GM18861 (cell line): ENCODE results near the gene HYDIN.
"Not testable (repeated sequence)": the region's sequence is repeated elsewhere in the genome, so short reads cannot be mapped to it uniquely, and the experiment has no call there.

Experiments
- ATAC-seq: cut with Tn5 transposase; IDR thresholded peaks from one replicate; pipeline ENCODE4 v1.9.1; 2021; ENCODE audit not compliant: unreplicated experiment

Gene HYDIN

DNA sequence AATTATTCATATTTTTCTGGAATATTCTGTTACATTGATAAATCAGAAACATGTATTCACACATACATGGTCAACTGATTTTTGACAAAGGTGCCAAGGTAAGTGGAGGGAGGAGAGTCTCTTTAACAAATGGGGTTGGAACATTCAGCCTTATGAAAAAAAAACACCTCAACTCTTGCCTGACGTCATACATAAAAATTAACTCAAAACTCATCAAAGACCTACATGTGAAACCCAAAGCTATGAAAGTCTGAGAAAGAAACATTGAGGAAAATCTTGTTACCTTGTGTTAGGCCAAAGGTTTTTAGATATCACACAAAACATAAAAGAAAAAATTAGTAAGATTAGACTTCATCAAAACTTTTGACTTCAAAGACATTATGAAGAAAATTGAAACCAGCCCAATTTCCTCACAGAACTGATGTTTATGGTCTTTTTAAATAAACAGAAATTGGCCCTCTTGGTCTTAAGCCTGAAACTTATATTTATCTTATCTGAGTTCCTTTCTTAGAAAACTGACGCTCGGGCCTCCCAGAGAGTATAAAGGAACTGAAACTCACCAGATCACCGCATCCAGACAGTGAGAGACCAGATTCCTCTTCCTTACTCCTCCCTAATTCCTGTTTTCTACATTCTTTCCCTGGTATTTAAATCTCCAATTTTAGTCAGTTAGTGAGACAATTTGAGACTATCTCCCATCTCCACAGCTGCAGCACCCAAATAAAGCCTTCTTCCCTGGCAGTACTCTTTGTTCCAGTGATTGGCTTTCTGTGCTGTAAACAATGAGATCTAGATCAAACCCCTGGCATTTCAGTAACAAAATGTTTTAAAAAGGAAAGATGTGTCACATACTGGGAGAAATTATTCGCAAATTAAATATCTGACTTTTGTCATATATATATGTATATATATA, 4.0 kb downstream of the HYDIN start:
- no peak for ATAC-seq

DNA sequence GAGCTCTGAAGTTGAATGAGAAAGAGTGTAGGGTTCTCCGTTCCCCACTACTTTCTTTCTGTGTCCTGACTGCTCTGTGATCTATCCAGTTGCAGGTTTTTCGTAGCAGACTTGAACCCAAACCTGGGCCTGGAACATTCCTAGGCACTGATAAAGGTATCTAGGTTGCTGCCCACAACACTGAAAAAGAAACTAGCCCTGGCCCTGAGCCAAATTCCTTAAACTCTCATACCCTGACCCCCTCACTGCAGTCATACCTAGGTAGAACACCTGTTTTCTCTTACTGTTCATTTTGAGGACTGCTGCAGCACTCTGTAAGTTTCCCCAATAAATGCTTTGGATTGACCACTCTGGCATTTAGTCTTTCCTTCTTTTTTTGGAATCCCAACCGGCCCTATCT, 5.4 kb downstream of the HYDIN start:
- no peak for ATAC-seq

GRCh38 chr16:71218306-71218963, 12.1 kb downstream of the HYDIN start:
- no peak for ATAC-seq

DNA sequence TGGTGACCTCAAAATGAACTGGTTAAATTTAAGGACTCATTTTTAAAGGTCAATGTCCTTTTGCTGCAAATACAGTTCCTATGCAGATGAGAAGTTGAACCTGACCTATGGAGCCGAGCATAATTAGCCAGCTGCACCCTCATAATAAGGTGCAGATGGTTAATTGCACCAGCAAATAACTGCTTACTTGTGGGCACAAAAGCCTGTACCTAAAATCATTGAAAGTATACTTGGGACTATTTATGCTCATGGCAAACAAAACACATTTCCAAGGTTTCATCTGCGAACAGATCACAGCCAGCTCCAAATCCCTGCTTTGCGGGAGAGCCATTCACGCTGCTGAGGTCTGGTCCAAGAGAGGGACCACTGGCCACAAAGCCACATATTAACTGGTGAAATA, 13.0 kb downstream of the HYDIN start:
- no peak for ATAC-seq

GRCh38 chr16:71216714-71217113, 13.8 kb downstream of the HYDIN start:
- ATAC-seq, result no peak

GRCh38 chr16:71214746-71215381, 15.7 kb downstream of the HYDIN start:
- no peak for ATAC-seq

DNA sequence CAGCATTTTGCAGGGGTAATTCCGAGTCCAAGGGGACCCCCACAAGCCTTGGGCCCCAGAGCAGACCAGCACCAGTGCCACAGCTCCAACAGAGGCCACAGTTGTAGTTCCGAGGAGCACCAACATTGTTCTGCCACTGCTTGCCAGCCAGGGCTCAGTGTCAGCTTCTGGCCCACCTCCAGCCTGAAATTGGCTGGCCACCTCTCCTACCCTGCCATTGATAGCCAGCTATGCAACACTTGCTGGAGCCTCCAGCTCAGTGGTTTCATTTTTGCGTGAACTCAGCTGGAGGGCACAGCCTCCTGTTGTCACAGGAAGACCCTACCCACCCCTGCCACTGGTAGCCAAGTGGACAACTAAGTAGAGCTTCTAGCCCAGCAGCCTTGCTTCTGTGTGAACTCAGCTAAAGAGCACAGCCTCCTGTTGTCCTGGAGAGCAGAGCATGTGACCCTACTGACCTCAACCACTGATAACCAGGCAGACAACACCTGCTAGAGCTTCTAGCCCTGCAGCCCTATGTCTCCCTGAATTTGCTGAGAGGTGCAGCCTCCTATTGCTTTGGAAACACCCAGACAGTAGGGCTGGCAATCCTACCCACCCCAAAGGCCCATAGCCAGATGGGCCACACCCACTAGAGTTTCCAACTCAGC, 24.9 kb downstream of the HYDIN start:
- no peak for ATAC-seq

DNA sequence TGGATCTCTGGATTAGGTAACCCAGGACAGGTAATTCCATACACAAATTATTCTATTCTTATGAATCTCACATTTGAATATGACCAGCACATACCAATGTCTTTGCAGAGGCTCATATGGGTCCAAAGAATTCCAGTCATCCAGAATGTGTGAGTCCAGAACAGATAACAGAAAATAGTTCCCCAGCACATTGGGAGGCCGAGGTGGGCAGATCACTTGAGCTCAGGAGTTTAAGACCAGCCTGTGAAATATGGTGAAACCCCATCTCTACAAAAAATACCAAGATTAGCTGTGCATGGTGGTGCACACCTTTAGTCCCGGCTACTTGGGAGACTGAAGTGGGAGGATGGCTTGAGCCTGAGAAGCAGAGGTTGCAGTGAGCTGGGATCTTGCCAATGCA, 26.9 kb downstream of the HYDIN start:
- no peak for ATAC-seq

DNA sequence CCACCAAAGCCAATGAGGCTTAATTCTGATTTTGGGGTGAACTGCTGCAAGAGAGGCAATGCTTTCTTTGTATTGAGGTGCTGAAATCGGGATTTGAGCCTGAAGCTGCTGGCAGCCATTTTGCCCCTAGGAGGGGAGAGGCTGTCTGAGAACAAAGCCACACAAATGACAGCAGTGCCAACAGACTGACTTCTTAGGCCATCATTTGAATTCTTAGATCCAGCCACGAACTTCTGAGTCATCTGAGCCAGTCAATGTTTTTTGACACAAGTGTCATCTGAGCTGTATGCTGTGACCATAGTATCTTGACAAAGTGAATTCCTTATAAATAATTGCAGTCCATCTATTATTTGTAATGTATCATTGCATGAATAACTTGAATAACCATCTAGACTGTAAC, 29.0 kb downstream of the HYDIN start:
- no peak for ATAC-seq

DNA sequence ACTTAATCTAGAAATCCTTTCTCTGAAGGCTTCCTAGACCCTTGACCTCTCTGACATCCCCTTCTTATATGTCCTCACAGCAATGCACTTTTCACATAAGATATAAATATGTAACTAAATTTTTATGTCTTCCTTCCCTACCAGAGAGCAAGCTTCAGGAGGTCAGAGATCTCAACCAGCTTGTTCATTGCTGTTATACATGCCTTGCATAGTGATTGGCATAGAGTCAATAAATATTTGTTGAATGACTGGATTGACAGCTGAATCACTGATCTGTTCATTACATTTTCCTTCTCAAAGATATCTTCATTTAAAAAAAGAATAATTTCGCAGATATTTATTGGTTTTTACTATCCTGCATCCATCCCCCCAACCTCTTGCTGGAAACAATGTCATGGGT, 29.5 kb downstream of the HYDIN start:
- ATAC-seq, result no peak

GRCh38 chr16:71198408-71198807, 32.1 kb downstream of the HYDIN start:
- no peak for ATAC-seq

DNA sequence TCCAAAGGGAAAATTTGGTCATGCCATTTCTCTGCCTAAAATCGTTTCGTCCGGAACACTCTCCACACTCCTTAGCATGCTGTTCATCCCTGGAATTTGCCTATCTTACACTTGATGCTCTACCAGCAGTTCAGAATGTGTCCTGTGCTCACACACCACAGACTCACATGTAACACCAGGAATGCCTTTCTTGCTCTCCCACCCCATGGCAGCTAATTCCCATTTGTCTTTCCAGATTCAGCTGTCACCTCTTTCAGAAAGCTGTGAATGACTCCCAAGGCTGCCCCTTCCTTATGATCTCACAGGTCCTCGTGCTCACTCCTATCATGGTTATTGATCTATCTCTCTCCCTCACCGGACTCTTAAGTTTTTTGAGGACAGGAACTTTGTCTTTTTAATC, 38.1 kb downstream of the HYDIN start:
- no peak for ATAC-seq

DNA sequence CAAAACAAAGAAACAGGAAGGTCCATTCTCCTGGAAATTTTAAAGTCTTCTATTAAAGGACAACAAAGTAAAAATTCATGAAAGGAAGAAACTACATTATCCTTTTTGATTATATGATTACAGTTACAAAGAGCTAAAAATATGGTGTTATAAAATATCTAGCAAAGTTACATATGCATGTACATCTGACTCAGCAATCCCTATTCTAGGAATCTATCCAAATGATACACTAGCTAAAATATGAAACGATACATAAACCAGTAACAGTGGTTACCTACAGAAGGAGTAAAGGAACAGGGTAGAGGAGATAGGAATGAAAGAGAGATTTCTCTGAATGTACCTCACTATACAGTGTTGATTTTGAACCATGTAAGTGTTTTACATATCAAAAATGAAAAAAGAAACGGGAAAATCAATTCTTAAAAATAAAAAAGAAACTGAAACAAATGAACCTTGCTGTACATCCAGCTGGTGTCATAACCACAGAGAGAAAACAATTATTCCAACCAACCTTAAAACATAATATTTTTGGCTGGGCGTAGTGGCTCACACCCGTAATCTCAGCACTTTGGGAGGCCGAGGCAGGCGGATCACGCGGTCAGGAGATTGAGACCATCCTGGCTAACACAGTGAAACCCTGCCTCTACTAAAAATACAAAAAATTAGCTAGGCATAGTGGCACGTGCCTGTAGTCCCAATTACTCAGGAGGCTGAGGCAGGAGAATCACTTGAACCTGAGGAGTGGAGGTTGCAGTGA, 41.4 kb downstream of the HYDIN start:
- no peak for ATAC-seq

DNA sequence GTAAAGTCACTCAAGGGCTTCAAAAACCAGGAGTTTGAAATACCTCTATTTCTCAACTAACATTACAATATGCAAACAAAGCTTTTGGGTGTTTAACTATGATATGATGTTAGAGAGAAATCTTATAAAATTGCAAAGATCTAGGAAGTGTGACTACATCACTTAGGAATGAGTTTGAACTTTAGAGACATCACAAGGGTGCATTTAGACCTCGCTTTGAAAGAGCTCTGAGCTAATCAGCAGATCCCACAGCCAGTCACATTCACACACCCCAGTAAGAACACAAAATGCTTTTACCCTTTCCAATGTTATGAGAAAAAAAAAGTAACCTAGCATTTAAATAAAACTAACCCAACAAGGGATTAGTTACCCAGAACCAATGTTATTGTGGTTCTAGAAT, 45.2 kb downstream of the HYDIN start:
- ATAC-seq, result no peak

GRCh38 chr16:71179569-71179968, 51.0 kb downstream of the HYDIN start:
- ATAC-seq, result no peak

DNA sequence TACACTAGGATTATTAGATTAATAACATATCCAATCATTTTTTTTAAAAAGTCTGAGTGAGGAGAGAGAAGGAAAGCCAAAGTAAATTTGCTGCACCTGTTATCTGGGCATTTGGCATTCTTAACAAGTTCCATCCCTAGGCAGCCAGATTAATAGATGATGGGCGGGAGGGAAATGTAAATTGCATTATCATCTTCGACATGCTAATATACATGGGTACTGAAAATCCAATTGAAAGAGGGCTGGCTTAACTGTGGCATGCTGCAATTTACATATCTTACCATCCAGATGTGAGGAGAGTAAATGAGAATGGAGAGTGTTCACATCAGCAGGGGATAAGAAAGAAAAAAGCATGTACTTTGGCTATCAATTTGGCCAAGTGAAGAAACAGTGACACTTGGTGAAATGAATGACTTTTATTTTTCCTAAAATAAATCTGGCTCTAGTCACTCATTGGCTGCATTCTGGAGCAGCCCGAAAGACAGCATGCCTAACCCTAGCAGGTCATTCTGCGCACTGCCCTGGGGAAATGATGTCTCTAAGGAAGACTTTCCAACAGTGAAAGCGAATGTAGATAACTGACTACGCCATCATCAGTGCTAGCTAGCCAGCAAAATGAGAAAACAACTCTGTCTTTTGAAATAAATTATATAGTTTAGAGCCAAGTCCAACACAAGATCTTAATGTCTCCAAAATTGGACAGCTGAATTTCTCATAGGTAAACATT, 57.9 kb downstream of the HYDIN start:
- no peak for ATAC-seq

GRCh38 chr16:71161007-71161406, 69.5 kb downstream of the HYDIN start:
- not testable (repeated sequence) for ATAC-seq

GRCh38 chr16:71157278-71157677, 73.2 kb downstream of the HYDIN start:
- ATAC-seq, result not testable (repeated sequence)

DNA sequence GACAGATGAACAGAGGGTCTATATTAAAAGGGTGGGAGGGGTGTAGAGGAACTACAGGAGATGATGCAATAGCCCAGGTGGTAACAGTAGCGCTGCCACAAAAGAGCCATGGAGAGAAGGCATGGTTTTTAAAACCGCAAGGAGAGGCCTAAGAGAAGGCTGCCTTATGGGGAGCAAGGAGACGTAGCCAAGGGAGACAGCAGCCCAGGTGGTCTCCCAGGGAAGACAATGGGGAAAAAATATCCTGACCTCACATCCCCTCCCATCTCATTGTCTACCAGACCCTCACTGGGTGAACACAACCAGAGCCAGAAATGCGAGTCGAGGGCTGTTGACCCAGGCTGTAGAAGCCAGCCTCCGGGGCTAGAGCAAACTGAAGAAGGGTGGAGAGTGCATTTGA, 77.2 kb downstream of the HYDIN start:
- not testable (repeated sequence) for ATAC-seq

DNA sequence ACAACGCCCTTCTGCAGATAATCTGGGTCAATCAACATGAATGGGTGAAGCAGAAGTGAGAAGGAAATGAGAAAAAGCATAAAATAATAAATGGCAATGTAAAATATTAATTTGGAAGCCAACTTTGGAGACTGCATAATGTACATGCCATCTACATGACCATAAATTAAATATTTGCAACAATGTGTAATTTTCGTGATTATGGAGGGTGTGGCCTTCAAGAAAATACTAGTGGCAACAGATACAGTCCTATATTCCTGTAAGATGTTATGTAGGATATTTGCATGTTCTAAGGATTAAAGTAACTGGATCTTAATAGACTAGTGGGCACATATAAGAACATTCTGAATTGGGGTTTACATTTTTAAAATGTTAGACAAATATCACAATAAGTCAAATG, 78.9 kb downstream of the HYDIN start:
- ATAC-seq, result not testable (repeated sequence)
